ENCODE data around the gene RNF180.
"Not testable (repeated sequence)": the region's sequence is repeated elsewhere in the genome, so short reads cannot be mapped to it uniquely, and the experiment has no call there.

Gene RNF180

DNA sequence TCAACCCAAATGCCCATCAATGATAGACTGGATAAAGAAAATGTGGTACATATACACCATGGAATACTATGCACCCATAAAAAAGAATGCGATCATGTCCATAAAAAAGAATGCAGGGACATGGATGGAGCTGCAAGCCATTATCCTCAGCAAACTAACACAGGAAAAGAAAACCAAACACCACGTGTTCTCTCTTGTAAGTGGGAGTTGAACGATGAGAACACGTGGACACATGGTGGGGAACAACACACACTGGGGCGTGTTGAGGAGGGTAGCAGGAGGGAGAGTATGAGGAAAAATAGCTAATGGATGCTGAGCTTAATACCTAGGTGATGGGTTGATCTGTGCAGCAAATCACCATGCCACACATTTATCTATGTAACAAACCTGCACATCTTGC lies 233.1 kb downstream of the RNF180 start:
- not testable (repeated sequence) for DNase-seq

DNA sequence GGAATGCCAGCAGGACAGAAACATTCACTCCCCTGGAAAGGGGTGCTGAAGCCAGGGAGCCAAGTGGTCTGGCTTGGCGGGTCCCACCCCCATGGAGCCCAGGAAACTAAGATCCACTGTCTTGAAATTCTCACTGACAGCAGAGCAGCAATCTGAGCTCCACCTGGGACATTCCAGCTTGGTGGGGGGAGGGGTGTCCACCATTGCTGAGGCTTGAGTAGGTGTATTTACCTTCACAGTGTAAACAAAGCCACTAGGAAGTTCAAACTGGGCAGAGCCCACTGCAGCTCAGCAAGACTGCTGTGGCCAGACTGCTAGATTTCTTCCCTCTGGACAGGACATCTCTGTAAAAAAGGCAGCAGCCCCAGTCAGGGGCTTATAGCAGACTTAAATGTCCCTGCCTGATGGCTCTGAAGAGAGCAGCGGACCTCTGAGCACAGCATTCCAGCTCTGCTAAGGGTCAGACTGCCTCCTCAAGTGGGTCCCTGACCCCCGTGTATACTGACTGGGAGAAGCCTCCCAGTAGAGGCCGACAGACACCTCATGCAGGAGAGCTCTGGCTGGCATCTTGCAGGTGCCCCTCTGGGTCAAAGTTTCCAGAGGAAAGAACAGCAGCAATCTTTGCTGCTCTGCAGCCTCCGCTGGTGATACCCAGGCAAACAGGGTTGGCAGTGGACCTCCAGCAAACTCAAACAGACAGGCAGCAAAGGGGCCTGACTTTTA lies 241.6 kb downstream of the RNF180 start:
- DNase-seq = not testable (repeated sequence)

DNA sequence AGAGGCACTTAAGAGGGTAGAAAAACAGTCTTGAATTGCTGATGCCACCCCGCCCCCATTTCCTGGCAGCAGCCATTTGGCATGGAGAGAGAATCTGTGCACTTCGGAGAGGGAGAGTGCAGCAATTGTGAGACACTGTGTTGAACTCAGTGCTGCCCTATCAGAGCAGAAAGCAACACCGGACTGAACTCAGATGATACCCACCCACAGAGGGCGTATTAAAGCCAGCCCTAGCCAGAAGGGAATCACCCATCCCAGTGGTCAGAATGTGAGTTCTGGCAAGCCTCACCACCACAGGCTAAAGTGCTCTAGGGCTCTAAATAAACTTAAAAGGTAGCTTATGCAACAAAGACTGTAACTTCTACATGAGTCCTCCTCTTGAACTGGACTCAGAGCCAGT lies 251.7 kb downstream of the RNF180 start:
- DNase-seq = no peak

DNA sequence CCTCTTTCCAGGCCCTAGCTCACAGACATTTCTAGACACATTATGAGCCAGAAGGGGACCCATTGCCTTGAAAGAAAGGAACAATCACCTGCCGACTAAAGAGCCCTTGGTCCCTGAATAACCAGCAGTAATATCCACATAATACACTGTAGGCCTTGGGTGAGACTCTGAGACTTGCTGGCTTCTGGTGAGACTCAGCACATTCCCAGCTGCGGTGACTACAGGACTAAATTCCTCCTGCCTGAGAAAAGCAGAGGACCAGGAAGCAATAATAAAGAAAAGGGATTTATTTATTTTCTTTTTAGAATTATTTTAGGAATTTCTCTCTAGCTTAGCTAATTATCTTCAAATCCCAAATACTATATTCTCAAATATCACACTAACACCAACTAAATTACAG lies 252.4 kb downstream of the RNF180 start:
- no peak for DNase-seq

Data from fibroblast of skin of right biceps (primary cell).